Forelimb muscle (tissue), 1 donor: ENCODE results near the gene RRP36. TPM values are rescaled to one million over a fixed set of nuclear protein-coding genes. Genes with fewer than 3 reads are reported as not detected.
"Not testable (repeated sequence)": the region's sequence is repeated elsewhere in the genome, so short reads cannot be mapped to it uniquely, and the experiment has no call there.

Experiments used
- DNase-seq: peaks from one replicate; pipeline ENCODE4 v3.0.0-alpha.2; 2013; ENCODE audit warnings: low read depth
- polyA plus RNA-seq: library from polyadenylated mRNA; unstranded; fragments of 120-200 nt; gene quantifications from one replicate; pipeline ENCODE4 v1.2.1, GENCODE V29; 2013; ENCODE audit not compliant: insufficient read length

The RRP36 gene, protein sequence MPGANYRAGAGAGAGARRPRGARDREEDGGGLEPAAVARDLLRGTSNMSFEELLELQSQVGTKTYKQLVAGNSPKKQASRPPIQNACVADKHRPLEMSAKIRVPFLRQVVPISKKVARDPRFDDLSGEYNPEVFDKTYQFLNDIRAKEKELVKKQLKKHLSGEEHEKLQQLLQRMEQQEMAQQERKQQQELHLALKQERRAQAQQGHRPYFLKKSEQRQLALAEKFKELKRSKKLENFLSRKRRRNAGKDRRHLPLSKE
- polyA plus RNA-seq, result 40.4 TPM

DNA sequence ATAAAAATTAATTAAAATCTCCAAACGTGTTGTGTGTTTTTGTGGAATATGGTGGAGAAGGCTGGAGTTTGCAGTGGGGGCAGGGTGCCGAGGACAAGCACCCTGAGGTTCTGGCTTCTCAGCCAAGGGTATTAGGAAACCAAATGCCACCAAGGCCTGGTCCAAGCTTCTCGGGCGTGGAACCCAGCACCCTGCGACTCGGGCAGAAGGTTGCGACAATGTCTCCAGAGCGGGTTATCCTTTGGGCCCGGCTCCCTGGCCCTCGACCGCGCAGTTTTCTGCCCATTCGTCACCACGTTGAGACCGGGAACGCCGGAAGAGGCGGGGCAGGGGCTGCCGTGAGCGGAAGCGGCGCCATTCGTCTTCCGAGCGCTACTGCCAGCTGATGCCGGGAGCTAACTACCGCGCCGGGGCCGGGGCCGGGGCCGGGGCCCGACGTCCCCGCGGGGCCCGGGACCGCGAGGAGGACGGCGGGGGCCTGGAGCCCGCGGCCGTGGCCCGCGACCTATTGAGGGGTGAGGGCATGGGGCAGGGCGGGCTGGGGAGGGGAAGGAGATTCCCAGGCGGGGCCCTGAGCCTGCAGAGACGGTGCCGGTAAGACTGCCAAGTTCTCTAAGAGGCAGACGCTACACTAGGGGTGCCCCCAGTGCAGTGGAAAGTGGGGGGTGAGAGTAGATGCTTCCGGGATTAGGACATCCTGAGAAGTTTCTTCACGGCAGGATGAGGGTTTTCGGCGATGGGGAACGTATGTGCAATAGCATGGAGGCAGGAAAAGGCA is at the start of gene RRP36:
TSS of gene RRP36 (plus strand) at position 354 of the 778 bp plus-strand sequence. CDS start at position 386, 32 bp downstream.
- DNase-seq, result no peak

DNA sequence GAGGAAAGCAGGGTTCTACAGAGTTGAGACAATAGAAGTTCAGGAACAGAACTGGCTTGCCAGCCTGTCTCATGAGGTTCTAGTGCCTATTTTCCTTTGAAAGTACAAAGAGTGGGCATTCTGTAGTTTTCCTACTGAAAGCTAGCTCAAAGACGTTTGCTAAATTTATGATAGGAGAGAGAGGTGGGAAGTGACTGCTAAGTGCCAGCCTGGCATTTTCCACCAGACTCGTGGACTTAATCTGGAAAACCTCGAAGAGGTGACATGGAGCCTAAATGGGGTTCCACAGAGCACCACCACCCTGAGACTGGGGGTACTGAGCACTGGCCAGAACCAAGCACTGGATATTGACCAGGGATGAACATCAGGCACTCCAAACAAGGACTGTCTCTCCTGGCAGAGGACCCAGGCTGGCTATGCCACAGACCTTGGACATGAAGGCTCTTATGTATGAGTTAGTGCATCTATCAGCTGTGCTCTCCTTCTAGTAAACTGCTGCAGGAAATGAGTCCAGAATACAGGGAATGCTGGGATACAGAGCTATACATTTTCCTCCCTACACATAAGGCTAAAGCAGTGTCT is 49.6 kb upstream of the RRP36 start:
- no peak for DNase-seq

DNA sequence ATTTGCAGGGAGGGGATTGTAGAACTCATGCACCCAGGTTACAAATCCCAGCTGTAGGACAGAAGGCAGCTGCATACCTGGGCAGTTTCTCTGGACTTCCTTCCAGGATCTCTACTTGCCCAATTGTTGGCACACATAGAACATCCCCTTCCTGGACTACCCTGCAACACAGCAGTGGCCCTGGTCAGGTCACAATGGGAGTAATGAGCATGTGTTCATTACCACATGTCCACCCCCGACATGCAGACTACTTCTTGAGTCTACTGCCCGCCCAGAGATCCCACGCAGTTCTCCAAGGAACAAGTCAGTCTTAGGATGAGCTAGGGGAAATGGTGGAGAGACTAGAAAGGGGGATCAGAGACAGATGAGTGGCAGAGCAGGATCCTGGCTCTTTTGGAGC is 47.5 kb upstream of the RRP36 start:
- no peak for DNase-seq

DNA sequence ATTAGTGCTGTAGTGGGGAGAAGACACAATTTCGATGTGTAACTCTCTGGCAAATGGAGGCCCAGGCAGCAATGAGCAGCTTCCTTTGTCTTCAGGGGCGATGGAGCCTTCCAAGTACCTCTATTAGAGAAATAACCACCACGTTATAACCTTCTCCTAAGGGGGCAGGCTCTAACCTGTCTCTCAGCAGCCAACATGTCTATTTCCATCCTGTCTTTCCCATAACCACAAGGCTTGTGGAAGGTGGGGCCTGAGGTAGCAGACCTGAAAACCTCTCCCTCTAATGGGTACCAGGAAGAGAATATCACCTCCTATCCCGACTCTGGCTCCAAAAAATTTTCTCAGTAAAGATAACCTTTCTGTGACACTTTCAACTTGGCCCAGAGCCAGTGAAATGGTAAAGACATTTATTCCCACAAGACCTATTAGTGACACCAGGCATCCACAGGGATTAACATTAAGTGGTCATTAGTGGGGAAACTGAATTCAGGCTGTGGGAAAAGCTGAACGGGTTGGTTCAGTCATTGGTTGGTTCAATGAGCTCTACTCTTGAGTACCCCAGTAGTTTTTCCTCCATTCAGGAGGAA is 46.4 kb upstream of the RRP36 start:
- no peak for DNase-seq

DNA sequence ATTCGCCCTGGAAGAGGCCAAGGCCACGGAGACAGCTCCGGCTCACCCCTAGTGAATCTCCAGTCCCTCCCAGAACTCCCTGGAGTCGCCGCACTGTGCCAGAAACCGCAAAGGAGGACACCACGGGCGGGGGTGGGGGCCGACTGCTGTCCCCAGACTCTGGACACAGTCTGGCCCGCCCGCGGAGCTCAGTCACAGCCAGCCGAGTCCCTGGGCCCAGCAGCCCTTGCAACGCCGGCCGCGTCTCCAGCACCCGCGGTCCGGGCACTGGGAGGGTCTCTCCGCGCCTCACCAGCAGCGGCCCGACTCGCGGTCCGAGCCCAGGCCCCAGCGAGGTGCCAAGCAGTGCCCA is 43.0 kb upstream of the RRP36 start:
- no peak for DNase-seq

DNA sequence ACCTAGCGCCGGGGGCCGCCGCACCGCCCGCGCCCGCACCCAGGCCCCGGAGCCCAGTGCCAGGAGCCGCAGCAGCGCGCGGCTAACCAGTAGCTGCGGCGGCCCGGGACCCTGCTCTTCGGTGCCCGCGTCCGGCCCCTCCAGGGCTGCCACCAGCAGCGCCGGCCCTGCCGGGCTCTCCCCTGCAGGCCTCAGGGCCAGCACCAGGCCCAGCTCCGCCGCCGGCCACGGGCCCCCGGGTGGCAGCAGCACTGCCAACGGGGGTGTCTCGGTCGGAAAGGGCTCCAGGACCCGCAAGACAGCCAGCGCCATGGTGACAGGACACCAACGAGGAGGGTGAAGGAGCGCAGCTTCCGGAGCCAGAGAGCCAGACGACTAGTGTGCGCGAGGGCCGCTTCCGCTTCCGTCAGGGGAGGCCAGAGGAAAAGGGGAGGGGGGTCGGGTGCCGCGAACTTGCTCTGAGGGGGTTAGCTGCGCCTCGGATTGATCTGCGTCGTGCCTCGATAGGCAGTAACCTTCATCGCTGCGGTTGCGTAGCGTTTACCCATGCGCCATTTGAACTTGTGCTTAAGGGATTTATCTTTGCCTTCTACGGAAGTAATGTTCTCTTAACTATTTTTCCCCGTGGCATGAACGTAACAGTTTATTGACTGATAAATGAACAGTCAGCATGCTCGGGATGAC is 42.4 kb upstream of the RRP36 start, which contains the start of gene PEX6:
TSS of gene PEX6 (minus strand) at position 343 of the 684 bp plus-strand sequence. CDS start at position 312, 31 bp downstream.
- peak; percentile 49 for DNase-seq

DNA sequence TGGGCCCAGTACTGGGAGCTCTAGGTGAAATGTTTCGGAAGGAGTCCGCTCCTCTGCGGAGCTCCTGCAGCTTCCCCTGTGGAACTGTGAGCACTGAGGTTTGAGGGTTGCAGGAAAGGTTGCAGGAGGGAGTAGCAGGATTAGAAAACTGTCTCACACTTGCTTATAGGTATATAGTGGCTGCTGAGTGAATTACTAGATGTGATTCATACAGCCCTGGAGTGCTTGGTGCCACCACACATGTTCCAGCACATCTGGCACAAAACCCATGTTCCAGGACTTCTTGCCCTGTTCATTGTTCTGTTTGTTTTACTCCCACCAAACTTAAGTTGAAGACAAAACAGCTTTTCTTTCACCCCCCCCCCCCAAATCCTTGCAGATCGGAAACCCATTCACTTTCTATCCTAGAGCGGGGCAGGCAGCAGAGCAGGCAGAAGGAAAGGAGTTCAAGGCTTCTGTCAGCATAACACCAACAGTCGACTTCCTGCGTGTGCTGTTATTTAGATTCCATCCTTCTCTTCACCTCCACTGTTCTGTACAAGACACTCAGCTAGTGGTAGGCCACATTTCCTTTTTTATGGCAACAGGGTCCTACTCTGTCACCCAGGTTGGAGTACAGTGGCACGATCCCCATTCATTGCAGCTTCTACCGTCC is 41.8 kb upstream of the RRP36 start:
- no peak for DNase-seq

DNA sequence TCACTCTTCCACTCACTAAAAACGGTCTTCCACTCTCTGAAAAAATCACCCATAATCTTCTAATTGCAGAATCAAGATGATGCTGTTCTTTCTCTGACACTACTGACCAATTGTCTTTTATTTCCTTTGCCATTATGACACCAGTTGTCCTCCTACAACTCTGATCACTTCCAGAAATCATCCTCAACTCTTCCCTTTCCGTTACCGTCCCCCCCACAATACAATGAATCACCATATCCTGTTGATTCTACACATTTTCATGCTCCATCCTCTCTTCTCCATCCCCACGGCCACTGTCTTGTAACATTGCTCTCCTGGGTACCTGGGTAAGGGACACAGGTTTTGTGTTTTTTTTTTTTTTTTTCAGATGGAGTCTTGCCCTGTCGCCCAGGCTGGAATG is 39.6 kb upstream of the RRP36 start:
- DNase-seq, result no peak

DNA sequence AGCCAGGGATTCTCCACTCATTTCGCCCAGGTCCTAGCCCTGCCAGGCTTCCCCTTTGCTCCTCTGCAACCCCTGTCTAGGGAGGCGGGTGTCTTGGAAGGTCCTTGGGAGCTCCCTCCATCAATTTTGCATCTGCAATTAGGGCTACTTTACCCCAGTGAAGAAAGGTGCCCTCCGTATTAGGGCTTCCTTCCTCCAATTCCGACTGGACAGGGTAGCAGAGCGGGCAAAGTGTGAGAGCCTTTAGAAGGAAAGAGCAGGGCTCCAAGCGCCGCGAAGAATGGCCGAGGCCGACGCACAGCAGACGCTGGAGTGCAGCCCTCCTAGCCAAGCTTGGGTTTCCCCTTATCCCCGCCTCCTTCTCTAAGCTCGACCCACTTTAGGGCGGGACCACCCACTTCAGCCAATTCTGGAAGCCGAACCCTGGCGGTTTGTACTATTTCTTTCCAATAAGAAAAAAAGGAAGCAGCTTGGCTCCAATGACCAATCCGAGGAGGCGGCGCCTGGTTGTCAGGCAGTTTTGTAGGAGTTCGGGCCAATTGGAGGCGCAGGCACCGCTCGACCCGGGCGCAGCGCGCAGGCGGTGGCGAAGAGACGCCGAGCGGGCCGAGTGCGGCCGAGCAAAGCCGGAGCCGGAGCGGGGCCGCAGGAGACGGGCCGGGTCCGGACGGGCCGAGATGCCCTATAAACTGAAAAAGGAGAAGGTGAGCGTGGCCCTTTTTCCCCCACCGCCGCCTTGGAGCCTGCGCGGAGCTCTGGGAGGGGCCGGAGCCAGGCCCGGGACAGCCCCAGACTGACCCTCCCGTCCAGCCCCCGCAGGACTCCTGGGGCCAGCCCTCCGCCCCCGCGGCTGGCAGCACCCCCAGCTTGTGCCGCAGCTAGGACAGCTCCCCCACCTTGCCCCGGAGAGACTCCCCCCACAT is 37.2 kb upstream of the RRP36 start, which contains the start of gene PPP2R5D:
TSS of gene PPP2R5D (plus strand) at position 570 of the 923 bp plus-strand sequence. CDS start at position 678, 108 bp downstream.
- peak; percentile 94 for DNase-seq

DNA sequence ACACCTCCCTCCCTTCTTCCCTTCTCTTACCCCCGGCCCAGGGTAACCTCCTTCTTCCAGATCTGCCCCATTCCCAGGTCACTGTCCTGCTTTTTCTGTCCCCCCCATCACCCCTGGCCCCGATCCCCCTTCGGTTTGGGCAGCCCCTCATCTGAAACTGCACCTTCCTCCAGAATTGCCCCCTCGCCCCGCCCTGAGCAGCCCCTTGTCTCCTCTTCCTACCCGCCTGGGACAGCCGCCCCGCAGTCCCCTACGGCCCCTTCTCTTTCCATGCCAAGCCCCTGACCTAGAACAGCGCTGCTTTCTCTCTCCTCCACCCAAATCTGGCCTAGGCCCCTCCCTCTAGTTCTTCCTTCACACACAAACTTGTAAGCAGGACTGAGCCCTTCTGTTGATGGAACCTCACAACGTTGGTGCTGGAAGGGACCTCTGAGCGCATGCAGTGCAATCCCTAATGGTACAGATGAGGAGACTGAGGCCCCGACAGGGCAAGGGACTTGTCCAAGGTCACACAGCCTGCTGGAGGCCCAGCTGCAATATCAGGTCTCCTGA is 36.4 kb upstream of the RRP36 start:
- no peak for DNase-seq

DNA sequence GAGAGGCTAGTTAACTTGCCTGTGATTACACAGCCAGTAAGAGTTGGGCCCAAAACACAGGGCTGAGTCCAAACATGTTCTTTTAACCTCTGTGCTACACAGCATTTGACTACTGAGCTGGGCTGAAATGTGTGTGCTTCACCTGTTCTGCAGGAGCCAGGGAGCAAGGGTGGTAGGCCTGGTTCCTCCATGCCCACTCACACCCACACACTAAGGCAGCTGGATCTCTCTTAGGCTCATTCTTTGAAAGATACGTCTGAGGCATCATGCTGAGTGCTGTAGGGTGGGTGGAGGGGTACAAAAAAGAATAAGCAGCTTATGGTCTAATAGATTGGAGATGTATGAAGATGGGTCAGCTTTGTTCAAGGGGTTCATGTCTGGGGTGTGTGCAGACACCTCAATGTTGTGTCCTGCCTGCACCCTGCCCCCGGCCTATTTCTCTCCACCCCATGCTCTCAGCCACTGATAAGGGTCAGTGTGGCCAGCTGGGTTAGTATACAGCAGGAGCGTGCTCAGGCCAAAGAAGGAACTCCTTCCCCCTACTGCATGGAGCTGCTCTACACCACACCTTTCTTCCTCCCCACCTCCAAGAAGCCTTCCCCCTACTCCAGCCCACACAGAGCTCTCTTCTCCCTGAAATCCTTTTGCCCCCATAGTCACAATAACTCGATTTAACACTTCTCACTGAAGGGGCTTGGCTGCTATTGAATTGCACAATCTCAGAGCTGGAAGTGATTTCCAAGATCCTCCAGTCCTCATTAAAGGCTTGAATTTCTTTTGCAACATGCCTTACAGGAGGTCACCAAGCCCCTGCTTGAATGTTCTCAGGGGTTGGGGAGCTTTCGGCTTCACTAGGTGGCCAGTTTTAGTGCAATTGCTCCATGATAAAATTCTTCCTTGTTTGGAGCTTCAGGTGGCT is 33.6 kb upstream of the RRP36 start:
- DNase-seq, result no peak

DNA sequence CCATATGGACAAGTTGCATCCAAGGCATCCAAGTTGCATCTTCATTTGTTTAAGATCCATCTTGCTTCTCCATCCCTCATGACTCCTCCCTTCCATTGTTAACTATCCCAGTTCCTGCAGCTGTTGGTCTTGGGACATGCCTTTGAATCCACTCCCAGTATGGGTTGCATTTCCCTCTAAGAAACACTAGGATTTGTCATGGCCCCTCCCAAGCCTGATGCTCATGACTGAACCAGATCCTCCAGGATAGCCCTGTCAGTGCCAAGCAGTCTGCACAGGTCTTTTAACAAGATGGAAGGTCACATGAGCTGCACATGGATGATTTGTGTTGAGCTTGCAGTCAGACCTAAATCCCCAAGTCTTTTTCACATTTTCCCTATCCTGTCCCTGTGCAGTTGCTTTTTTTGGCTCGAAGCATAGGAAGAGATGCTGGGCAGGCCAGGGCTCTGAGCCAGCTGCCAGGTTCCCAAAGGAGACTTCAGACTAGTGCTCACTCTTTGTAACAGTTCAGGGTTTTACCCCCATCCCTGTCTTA is 32.9 kb upstream of the RRP36 start:
- no peak for DNase-seq

DNA sequence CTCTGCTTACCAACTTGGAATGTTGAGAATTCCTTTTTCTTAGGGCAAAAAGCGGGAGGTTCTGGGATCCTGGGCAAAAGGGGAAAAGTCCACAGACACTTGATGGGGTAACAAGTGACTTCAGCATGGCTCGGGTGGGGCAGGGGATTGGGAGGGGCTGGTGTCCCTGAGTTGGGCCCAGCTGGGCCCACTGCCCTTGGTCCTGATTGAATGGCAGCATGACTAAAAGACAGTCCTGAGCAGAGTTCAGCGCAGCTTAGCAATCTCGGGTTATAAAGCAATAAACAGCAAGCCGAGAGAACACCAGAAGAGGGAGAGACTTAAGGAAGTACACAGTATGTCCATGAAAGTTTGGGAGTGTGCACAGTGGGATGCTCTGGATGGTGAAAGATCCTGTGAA is 31.5 kb upstream of the RRP36 start:
- no peak for DNase-seq

DNA sequence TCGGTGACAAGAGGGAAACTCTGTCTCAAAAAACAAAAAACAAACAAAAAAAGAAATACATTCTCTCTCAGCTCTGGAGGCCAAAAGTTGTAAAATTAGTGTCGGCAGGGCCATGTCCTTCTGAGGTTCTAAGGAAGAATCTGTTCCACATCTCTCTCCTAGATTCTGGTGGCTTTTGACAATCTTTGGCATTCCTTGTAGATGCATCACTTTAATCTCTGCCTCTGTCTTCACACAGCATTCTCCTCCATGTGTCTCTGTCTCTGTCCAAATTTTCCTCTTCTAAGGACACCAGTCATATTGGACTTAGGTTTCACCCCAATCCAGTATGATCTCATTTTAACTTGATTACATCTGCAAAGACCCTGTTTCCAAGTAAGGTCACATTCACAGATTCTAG is 28.0 kb upstream of the RRP36 start:
- no peak for DNase-seq

DNA sequence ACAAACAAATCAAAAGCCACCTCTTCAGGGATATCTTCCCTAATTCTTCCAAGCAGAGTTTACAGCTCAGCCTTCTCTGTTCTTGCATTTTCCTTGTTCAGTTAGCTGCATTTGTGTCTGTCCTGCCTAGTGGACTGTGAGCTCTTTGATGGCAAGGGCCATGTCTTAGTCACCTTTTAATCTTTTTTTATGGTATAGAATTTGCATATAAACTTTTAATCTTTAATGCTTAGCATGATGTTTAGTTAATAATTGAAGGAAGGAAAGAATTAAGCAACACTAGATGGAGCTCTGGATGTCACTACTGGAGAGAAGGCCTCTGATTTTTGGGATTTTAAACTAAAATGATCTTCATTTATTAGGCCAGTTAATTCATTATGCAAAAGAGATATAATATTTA is 24.9 kb upstream of the RRP36 start:
- no peak for DNase-seq

DNA sequence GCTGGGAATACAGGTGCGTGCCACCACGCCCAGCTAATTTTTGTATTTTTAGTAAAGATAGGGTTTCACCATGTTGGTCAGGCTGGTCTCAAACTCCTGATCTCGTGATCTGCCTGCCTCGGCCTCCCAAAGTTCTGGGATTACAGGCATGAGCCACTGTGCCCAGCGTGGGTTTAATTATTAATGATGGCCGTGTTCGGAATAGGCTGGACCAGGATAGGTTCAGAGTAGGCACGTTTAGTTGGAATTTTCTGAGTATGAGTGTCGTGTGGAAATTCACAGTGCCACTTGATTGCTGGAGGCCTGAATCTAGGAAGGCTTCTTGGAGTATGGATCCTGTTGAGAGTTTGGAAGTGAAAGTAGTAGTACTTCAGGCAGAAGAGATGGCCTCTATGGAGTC is 23.2 kb upstream of the RRP36 start:
- not testable (repeated sequence) for DNase-seq

DNA sequence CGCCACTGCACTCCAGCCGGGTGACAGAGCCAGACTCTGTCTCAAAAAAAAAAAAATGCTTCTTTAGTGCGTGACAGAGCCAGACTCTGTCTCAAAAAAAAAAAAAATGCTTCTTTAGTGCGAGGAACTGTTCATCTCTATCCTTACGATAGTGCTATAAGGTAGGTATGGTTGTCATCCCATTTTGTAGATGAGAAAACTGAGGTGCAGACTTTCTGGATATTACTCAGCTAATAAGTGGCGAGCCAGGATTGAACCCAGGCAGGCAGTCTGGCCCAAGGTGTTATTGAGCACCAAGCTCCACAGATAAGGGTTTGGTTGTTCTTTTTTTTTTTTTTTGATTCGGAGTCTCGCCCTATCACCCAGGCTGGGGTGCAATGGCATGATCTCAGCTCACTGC is 19.6 kb upstream of the RRP36 start:
- DNase-seq, result no peak

DNA sequence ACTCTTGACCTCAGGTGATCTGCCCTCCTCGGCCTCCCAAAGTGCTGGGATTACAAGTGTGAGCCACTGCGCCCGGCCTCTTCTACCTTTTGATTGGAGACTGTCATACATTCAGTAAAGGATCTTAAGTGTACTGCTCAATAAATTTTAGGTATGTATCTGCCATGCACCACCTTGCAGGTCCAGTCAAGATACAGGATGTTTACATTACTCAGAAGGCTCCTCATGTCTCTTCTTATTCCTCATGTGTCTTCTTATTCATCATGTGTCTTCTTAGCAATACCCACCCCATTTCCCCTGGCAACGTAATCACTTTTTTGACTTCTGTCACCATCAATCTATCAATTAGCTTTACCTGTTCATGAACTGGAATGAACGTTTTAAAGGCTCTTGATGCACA is 15.6 kb upstream of the RRP36 start:
- no peak for DNase-seq
